DLD1 (cell line): Measurements from ENCODE around the gene CACNA1S.

Experiments used
- in situ Hi-C: cut with HindIII; loops from 2 replicates; pipeline ENCODE4 v1.10.0; 2017; ENCODE audit warnings: low sequenced_read_pairs

The CACNA1S gene

DNA sequence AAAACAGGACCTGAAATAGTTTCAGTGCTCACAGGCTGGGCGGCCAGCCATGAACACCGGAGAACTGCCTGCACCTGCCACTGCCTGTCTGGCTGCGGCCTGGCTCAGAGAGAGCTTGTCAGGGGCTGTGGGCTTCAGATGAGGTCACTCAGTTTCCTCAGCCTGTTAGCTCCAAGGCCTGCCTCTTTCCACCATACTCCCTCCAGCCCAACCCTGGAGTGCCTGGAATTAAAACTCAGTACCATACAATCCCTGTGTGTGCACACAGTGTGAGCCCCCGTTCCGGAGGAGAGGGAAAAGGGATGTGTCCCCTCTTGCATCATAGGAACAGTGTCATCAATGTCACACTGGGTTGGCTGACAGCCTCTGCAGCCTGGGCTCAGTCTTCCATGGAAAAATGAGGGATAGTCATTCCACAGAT is 16.2 kb downstream of the CACNA1S start:
- in situ Hi-C loops, result no loop called here

- in situ Hi-C loops, result no loop called here
These were observed 16.6 kb downstream of the CACNA1S start for GRCh38 chr1:201095581-201095980.

DNA sequence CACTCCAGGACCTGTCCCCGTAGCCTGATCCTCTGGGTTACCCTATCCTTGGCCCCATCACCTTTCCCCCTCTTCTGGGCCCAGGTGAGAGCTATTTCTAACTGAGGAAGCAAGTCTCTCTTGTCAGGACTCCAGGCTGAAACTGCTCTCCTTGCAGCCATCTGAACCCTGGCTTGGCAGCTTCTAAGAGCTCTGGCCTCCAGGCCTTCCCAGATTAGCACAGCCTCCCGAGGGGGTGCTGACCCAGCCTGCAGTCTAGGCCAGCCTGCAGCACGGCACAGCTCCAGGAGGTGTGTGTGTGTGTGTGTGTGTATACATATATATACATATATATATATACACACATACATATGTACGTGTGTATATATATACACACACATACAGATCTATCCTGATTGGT is 17.4 kb downstream of the CACNA1S start:
- in situ Hi-C loops, result no loop called here

DNA sequence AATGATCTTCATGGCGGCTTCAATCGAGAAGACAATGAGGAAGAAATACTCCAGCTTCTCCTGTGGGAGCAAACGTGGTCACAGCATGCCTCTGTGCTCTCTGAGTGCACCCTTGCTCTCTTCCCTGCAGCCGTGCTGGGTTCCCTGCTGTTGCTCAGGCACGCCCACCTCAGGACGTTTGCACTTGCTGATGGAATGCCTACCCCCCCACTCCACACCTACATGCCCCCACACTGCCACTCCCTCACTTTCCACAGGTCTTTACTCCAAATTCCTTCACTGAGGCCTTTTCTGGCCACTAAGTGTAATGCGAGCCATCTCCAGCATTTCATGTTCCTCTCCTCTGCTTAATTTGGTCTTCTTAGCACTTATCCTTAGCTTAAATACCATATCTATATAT is 18.3 kb downstream of the CACNA1S start:
- in situ Hi-C loops, result no loop called here

DNA sequence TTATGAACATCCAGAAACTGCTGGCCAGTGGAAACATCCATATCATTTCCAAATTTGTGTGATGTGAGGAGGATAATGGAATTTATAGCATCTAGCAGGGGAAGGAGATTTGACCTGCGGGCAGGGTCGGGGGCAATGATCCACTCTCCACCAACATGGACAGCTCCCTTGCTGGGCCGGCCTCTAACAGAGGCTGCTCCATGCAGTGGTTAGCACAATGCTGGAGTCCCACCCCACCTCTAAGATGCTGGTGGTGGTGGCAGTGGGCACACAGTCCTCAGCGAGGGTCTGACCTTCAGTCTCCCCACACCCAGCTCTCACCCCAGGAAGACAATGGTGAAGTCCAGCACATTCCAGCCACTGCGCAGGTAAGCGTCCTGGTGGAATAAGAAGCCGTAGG is 18.7 kb downstream of the CACNA1S start:
- in situ Hi-C loops, result no loop called here

DNA sequence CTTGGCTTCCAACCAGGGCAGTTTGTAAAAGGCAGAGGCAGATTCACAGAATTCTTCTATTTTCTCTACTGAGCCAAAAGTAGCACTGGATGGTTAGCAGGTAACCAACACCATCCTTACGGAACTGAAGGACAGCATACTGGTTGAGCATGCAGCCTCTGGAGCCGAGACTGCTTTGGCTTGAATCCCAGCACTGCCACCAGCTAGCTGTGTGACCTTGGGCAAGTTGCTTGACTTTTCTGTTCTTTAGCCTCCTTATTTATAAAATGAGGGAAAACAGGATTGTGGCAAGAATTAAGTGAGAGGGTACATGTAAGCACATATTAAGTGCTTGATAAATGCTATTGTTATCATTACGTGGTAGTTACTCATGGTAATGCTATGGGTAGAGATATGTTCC is 19.5 kb downstream of the CACNA1S start:
- in situ Hi-C loops, result no loop called here

DNA sequence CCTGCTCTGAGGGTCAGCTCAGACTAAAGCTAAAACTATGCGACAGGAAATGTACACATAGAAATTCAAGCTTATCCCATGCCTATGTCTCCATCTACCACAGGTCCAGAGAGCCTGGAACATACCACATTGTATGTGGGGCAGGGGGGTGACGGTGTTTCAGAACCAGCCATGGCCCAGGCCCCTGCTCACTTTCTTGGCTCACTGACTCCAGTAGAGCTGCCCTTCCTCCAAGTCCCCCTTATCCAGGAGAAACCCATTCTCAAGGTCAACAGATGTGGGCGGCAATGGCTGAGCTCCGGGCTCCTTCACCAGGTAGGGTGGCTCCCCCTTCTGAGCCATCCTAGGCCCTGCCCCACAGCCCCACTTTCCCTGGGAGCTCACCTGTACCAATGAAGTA is 21.0 kb downstream of the CACNA1S start:
- in situ Hi-C loops, result no loop called here

- in situ Hi-C loops, result no loop called here
These were observed 21.7 kb downstream of the CACNA1S start for GRCh38 chr1:201090541-201090940.

DNA sequence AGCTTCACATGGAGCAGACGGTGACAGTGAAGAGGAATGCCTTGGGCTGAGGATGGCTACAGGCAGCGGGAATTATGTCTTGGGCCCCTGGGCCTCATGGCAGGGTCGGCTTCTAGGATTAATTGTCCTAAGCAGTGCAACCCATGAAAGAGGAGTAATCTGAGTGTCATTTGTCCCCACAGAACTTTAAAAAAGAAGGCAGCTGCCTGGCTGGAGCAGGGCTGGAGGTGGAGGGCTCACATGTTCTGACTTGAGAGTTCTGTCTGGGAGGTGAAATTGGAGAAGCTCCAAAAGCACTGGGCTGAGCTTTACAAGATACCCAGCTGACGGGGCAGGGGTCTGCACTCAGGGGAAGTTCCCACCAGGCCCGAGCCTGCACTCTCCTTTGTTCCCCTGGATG is 22.6 kb downstream of the CACNA1S start:
- in situ Hi-C loops, result no loop called here

DNA sequence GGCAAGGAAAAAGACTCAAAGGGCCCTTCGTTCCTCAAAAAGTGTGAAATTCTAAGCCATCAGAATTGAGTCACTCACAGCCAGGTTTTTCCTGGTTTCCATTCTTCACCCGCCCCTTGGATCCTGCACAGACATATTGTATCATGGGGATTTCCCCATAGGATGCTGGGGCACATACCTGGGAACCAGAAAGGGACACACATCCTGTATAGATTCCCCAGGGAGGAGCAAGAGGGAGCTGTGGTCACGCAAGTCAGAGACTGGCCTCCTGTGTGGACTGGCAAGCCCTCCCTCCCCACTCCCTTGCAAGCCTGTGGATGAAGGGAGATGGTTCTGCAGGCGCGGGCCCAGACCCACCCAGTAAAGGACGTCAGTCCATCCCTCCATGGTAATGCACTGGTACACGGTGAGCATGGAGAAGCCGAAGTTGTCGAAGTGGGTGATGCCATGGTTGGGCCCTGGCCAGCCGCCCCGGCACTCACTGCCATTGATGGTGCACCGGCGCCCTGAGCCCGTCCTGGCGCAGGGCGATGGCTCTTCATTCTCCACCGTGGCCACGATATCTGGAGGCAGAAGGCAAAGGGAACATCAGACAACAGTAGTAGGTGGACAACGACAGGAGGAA is 23.2 kb downstream of the CACNA1S start:
- in situ Hi-C loops, result no loop called here

GRCh38 chr1:201088395-201088794 is 23.8 kb downstream of the CACNA1S start:
- in situ Hi-C loops, result no loop called here

GRCh38 chr1:201085902-201086735 is 26.1 kb downstream of the CACNA1S start:
- in situ Hi-C loops, result no loop called here

DNA sequence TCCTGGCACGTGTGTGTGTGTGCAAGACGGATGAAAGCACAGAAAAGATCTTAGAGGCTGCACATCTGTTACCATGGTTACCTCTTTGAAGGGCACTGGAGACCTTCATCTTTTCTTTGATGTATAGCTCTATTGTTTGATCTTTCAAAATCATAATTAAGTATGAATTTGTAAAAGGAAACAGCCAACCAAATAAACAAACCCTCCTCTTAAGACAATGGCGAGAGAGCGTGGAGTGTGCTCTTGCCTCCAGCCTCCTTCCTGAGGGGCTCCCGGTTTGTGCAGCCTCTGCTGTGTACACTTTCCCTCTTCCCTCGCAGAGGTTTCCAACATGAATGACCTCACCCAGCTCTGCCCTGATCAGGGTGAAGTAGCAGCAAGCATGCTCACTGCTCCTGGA is 27.9 kb downstream of the CACNA1S start:
- in situ Hi-C loops, result no loop called here

- in situ Hi-C loops, result no loop called here
These were observed 28.5 kb downstream of the CACNA1S start for GRCh38 chr1:201083741-201084140.

GRCh38 chr1:201080135-201080534 is 32.1 kb downstream of the CACNA1S start:
- in situ Hi-C loops, result no loop called here

DNA sequence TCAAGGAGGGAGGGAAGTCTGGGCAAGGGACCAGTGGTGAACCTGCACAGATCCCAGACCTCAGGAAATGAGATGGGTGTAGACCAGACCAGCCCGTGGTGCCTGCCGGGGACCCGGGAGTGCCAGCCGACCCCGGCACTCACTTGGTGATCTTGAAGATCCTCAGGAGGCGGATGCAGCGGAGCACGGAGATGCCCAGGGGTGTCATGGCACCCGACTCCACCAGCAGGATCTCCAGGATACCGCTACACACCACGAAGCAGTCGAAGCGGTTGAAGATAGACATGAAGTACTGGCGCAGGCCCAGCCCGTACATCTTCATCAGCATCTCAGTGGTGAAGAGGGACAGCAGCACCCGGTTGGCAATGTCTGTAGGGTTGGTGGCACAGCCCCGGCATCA is 34.5 kb downstream of the CACNA1S start:
- in situ Hi-C loops, result no loop called here

DNA sequence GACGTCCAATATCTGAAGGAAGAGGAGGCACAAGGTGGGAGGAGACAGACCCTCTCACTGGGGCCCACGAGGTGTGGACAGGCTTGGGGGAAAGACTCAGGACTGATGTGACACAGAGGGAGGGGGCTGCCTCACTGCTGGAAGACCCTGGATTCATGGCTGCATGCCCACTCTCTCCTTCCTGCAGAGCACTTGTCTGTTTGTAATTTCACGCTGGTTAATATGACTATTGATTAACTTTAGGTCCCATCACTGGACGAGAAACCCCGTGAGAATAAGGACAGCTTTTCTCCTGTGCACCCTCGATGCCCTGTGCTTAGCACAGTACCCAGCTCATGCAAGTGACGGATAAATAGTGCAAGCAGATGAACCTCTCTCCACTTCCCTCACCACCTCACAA is 35.1 kb downstream of the CACNA1S start:
- in situ Hi-C loops, result no loop called here

DNA sequence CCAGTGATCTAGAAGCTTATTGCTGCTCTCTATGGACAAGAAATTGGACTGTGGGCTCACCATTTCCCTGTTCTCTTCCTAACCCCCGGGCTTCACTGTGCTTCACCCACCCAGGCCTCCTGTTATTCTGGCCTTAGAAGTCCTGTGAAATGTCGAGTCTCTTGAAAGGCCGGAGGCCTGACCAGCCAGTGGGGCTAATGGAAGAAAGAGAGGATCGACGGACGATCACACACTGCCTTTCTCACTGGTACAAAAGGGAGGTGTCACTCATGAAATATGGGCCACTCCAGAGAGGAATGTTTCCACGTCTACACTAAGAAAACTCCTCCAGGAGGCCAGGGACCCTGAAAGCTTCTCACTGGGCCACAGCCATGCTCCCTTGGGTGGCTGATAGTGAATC is 36.1 kb downstream of the CACNA1S start:
- in situ Hi-C loops, result no loop called here

DNA sequence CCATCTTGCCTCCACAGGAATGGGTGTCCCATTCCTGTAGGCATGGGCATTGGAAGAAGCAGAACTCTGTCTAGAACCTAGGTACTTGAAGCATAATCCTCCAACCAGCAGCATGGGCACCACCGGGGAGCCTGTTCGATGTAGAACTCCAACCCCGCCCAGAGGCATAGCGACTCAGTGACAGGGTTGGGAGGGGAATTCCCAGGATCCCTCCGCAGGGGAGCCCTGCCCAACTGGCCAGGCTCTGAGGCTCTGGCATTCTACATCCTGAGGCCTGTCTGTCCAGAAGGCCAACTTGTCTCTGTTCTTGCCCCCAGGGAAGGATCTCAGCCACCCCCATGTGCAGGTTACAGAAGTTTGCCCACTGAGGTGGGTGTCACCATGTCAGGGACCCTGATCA is 38.2 kb downstream of the CACNA1S start:
- in situ Hi-C loops, result no loop called here

- in situ Hi-C loops, result no loop called here
These were observed 39.3 kb downstream of the CACNA1S start for GRCh38 chr1:201072922-201073321.

DNA sequence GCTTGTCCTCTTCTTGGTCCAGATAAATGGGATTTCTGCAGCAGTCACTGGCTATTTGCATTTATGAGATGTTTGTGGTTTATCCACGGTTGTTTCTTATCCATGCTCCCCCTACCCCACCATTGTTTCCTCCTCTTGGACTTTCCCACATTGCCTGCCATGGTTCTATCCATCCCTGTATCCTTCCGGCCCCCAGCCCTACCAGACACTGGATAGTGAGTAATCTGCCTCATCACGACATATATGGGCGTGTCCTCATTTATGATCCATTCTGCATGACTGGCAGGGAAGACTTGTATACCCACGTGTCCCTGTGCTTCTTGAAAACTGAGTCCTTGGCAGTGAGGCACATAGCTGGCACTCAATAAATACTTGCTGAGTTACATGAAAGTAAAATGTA is 40.1 kb downstream of the CACNA1S start:
- in situ Hi-C loops, result no loop called here

DNA sequence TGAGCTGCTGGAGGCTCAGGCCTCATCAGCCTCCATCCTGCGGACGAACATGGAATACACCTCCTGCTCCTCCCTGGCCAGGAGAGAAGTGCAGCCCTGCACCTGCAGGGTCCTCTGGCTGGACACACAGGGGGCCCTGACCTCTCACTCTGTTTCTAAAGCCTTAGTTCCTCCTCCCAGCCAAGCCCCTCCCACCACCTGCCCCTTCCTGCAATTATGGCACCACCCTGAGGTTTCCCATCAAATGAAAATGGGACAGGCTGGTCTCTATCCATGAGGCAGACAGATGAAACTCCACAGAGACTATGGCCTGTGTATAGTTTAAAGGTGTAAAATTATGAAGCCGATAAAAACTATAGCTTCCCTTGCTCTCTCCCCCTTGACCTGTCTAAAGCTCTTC is 42.6 kb downstream of the CACNA1S start:
- in situ Hi-C loops, result no loop called here

DNA sequence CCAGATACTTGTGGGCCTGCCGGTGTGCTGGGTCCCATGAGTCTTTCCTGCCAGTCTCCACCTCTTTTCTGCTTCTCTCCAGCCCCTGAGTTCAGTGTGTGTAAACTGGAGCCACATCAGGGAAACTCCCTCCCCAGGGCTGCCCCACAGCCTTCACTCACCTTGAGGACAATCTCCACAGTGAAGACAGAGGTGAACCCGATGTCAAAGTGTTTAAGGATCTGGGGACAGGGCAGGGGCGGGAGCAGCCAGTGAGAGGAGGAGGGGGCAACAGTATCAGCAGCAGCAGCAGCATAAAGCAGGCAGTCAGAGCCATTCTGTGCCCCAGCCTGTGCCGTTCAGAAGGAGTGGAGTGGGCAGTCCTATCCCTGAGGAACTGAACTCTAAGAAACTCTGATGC is 43.2 kb downstream of the CACNA1S start:
- in situ Hi-C loops, result no loop called here
